ENCODE measurements around the gene VWCE.

The VWCE gene

DNA sequence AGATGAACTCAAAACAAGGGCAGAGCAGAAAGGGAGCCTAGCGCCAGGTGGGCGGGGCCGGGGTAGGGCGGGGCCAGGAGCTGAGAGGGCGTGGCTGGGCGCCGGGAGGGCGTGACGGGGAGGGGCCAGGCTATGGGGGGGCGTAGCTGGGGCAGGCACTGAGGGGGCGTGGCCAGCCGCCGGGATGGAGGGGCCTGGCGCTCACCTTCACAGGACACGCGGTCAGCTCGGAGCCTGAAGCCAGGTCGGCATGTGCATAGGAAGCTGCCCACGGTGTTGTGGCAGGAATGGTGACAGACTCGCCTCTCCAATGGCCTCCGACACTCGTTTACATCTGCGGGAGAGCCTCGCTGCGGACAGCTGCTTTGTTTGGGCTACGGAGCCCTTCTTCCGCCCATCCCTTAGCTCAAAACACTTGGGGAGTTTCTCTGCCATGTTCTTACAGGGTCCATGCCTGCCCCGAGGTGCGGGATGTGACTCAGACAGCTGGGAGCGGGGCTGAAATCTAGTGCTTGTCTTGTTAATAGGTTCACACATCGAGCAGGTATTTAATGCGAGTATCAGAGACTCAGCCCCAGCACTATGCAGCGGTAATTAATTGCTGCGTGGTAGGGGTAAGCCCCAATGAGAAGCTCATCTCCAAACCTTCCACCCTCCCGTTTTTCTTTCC, 13.4 kb downstream of the VWCE start:
- no peak overlapping the region for H3K4me3 ChIP-seq (replicated peaks; ENCODE audit: insufficient read depth, low read length)
- no peaks in the 10 kb centered on the region for H3K27me3 ChIP-seq (ENCODE audit: insufficient read depth, poor library complexity, severe bottlenecking)
- no peak overlapping the region for H3K27ac ChIP-seq (replicated peaks)
- no peak for DNase-seq (ENCODE audit: low read depth in 1 of 2, low spot score in 1 of 2)
- TF ChIP-seq POLR2AphosphoS5 (IDR thresholded peaks at IDR 0.05; ENCODE audit: low read depth): no peak
- TF ChIP-seq GABPA (IDR thresholded peaks at IDR 0.05; ENCODE audit: low read depth): no peak
- TF ChIP-seq SPI1 (IDR thresholded peaks at IDR 0.05; ENCODE audit: borderline replicate concordance, low read depth): no peak
- TF ChIP-seq, protein P1, sequence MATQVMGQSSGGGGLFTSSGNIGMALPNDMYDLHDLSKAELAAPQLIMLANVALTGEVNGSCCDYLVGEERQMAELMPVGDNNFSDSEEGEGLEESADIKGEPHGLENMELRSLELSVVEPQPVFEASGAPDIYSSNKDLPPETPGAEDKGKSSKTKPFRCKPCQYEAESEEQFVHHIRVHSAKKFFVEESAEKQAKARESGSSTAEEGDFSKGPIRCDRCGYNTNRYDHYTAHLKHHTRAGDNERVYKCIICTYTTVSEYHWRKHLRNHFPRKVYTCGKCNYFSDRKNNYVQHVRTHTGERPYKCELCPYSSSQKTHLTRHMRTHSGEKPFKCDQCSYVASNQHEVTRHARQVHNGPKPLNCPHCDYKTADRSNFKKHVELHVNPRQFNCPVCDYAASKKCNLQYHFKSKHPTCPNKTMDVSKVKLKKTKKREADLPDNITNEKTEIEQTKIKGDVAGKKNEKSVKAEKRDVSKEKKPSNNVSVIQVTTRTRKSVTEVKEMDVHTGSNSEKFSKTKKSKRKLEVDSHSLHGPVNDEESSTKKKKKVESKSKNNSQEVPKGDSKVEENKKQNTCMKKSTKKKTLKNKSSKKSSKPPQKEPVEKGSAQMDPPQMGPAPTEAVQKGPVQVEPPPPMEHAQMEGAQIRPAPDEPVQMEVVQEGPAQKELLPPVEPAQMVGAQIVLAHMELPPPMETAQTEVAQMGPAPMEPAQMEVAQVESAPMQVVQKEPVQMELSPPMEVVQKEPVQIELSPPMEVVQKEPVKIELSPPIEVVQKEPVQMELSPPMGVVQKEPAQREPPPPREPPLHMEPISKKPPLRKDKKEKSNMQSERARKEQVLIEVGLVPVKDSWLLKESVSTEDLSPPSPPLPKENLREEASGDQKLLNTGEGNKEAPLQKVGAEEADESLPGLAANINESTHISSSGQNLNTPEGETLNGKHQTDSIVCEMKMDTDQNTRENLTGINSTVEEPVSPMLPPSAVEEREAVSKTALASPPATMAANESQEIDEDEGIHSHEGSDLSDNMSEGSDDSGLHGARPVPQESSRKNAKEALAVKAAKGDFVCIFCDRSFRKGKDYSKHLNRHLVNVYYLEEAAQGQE (IDR thresholded peaks at IDR 0.05; ENCODE audit: insufficient replicate concordance, low read depth): no peak
- TF ChIP-seq, protein P2, sequence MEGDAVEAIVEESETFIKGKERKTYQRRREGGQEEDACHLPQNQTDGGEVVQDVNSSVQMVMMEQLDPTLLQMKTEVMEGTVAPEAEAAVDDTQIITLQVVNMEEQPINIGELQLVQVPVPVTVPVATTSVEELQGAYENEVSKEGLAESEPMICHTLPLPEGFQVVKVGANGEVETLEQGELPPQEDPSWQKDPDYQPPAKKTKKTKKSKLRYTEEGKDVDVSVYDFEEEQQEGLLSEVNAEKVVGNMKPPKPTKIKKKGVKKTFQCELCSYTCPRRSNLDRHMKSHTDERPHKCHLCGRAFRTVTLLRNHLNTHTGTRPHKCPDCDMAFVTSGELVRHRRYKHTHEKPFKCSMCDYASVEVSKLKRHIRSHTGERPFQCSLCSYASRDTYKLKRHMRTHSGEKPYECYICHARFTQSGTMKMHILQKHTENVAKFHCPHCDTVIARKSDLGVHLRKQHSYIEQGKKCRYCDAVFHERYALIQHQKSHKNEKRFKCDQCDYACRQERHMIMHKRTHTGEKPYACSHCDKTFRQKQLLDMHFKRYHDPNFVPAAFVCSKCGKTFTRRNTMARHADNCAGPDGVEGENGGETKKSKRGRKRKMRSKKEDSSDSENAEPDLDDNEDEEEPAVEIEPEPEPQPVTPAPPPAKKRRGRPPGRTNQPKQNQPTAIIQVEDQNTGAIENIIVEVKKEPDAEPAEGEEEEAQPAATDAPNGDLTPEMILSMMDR (IDR thresholded peaks at IDR 0.05; ENCODE audit: insufficient read depth, low read length): no peak

DNA sequence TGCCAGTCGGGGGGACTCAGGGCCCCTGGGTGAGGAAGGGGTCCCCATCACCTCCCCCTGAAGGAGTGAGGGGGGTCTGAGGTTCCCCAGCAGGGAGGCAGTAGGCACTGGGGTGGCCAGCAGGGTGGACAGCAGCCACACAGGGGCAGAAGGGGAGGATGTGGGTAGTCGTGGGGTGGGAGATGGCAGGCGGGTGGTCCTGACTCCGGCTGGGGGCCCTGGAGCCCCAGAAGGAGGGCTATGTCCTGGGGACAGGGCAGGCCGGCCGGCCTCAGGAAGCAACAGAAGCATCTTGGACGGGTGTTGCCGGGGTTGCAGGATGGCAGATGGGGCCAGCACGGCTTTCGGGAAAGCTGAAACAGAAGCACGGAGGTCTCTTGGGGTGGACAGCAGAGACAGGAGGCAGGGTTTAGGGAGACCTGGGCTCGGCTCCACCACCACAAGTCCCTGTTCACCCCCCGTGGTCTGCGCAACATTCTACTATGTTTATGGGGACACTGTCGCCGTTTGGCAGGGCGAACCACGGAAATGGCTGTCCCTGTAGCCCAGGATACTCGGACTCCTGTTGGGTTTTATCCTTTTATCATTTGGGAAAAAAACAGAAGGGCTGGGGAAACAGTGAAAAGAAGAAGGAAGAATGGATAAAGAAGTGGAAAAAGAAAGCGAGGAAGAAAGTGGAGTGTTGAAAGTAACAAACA, 14.1 kb downstream of the VWCE start:
- TF ChIP-seq, protein P1 (IDR thresholded peaks at IDR 0.05; ENCODE audit: insufficient replicate concordance, low read depth): no peak
- DNase-seq (ENCODE audit: low read depth in 1 of 2, low spot score in 1 of 2): no peak
- H3K4me3 ChIP-seq (replicated peaks; ENCODE audit: insufficient read depth, low read length): no peak overlapping the region

DNA sequence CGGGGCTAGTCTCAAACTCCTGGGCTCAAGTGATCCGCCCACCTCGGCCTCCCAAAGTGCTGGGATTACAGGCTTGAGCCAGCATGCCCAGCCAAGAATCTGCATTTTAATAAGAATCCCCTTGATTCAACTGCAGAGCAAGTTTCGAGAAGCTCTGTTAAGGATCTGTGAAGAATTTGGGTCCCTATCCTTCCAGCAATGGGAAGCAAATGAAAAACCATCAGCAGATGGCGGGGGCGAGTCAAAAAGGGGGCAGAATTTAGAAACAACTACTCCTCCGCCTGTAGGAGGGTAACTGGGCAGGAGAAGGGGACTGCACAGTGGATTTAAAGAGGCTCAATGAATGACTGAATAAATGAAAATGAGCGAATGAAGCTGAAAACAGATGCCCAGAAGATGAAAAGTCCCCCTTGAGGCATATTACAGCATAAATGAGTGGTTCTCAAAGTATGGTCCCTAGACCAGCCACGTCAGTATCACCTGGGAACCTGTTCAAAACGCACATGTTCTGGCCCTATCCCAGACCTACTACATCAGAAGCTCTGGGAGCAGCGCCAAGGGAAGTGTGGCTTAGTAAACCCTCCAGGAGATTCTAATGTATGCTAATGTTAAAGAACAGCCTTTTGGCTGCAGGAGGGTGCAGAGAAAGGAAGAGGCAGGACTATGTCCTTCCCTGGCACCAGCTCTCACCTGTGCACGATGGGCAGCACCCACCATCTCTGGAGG, 15.0 kb downstream of the VWCE start:
- no peak for DNase-seq (ENCODE audit: low read depth in 1 of 2, low spot score in 1 of 2)
- TF ChIP-seq, protein P1 (IDR thresholded peaks at IDR 0.05; ENCODE audit: insufficient replicate concordance, low read depth): no peak
- TF ChIP-seq SPI1 (IDR thresholded peaks at IDR 0.05; ENCODE audit: borderline replicate concordance, low read depth) (no peak), POLR2AphosphoS5 (IDR thresholded peaks at IDR 0.05; ENCODE audit: low read depth) (no peak), GABPA (IDR thresholded peaks at IDR 0.05; ENCODE audit: low read depth) (no peak)
- TF ChIP-seq, protein P2 (IDR thresholded peaks at IDR 0.05; ENCODE audit: insufficient read depth, low read length): no peak
- Histone ChIP-seq H3K27me3 (ENCODE audit: insufficient read depth, poor library complexity, severe bottlenecking) (no peaks in the 10 kb centered on the region), H3K4me3 (replicated peaks; ENCODE audit: insufficient read depth, low read length) (no peak overlapping the region), H3K27ac (replicated peaks) (no peak overlapping the region)

More for the DNA sequence above, 14.1 kb downstream of the VWCE start:
- Histone ChIP-seq H3K27me3 (ENCODE audit: insufficient read depth, poor library complexity, severe bottlenecking) (no peaks in the 10 kb centered on the region), H3K27ac (replicated peaks) (no peak overlapping the region)

Data from HL-60 (cell line).